Uterus (tissue), 2 donors: ENCODE data around the gene CR1.

ENCODE experiments used
- POLR2A ChIP-seq, 2 donors: fragments of 450-650 bp; IDR thresholded peaks; one replicate each; pipeline ENCODE4 v1.6.1; 2016; ENCODE audit warnings: antibody characterized with exemption in 2 of 2, mild to moderate bottlenecking in 1 of 2, moderate library complexity in 1 of 2
- TF ChIP-seq, protein P1 (sequence below), 4 experiments: fragments of 200-600 bp in 2 of 4; fragments of 450-650 bp in 2 of 4; sonication (generic) in 2 of 4; IDR thresholded peaks; one replicate each; pipeline ENCODE4 v1.5.1; 2016 to 2019; ENCODE audit warnings: antibody characterized with exemption in 4 of 4, mild to moderate bottlenecking in 2 of 4, moderate library complexity in 1 of 4

DNA sequence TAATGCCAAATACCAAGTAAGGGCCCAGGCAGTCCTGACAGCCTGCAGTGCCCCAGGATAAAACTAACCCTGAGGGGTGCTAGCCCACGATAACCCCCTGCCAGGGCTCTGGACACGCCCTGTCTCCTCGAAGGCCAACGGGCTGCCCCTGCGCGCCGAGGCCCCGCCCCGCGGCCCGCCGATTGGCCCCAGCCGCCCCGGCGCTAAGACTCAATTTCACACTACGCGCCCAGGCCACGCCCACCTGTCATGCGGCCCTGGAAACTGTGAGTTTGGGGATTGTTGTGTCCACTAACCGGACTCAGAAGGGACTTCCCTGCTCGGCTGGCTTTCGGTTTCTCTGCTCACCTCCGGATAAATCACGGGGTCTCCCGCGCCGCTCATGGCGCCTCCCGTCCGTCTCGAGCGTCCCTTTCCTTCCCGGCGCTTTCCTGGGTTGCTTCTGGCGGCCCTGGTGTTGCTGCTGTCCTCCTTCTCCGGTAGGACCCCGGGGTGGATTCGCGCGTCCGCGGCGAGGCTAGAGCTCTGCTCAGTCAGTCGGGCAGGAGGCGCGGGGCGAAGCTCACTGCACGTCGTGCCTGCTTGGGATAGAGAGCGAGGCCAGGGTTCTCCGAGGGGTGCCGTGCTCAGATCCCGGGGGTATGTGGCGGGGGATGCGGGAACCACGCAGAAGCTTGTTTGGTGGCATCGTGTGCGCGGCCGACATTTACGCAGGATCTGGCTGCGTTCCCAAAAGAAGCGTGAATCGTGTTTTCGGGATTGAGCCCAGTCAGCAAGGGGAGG, 149.1 kb downstream of the CR1 start, which contains the start of gene CR1L:
- TF ChIP-seq, protein P1, sequence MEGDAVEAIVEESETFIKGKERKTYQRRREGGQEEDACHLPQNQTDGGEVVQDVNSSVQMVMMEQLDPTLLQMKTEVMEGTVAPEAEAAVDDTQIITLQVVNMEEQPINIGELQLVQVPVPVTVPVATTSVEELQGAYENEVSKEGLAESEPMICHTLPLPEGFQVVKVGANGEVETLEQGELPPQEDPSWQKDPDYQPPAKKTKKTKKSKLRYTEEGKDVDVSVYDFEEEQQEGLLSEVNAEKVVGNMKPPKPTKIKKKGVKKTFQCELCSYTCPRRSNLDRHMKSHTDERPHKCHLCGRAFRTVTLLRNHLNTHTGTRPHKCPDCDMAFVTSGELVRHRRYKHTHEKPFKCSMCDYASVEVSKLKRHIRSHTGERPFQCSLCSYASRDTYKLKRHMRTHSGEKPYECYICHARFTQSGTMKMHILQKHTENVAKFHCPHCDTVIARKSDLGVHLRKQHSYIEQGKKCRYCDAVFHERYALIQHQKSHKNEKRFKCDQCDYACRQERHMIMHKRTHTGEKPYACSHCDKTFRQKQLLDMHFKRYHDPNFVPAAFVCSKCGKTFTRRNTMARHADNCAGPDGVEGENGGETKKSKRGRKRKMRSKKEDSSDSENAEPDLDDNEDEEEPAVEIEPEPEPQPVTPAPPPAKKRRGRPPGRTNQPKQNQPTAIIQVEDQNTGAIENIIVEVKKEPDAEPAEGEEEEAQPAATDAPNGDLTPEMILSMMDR (IDR thresholded peaks at IDR 0.05): no peak
- no peak for TF ChIP-seq POLR2A (IDR thresholded peaks at IDR 0.05)
